Stimulated activated naive CD4-positive, alpha-beta T cell (primary cell): ENCODE data around the gene CCDC141.

ENCODE experiments used
- DNase-seq, 6 experiments: peaks; one replicate each; lab custom pipeline; 2025; lab: John Stamatoyannopoulos, UW

CCDC141 gene

DNA sequence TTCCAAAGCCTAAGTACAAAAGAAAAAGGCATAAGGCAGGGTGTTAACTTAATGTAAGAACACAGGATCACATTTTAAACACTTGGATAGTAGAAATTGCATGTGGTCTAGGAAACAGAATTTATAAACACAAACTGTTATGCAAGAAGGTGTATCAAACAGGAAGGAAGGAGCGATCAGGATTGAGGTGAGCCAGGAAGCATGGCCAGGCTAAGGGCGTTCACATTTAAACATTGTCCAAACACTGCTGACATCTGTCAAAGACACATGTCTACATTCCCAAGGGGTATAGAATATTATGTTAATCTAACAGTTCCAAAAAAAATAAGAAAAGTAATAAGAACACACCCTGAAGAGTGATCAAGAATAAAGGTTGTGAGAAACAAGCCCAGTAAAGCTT is 71.3 kb downstream of the CCDC141 start:
- DNase-seq, result no peak

DNA sequence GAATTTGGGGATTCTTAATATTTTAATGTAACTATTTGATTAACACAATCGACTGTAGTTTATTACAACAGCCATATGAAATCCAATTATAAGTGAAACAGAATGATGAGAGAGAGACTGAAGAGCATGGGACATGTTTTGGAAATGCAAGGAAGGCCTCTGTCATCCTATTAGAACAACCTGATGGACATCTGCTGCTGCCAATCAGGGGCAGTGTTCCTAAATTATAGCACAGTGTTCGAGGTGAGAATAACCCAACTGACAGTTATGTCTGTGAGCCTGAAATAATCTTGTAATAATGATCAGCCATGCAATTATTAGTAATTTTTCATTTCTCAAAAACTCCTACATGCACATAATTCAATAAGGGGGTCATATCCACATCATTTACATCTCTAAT is 73.6 kb downstream of the CCDC141 start:
- no peak for DNase-seq

DNA sequence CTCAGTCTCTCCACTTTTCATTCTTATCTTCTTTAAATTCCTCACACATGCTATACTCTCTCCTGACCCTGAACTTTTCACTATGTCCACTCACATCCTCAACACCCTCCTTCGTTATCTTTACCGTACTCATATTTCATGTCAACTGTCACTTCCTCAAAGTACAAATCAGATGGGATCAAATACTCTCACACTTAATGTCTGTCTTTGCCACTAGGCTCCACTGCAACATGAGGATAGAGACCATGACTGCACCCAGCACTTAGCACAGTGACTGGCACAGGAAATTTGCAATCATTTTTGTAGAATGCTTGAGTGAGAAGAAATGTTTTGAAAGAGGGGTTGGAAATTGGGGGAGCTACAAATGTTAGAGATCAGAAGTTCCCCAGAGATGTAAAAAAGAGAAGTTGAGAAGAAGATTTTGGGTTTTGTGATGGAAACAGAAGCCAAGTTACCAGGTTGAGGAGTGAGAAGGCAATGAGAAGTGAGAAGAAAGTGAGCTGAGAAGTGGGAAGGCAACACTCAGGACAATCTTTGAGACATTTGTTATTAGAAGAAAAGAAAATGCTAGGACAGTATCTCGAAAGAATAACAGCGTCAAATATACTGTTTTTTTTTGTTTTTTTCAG is 87.0 kb downstream of the CCDC141 start:
- peak in 1 of 6 experiments; percentile 1 for DNase-seq

DNA sequence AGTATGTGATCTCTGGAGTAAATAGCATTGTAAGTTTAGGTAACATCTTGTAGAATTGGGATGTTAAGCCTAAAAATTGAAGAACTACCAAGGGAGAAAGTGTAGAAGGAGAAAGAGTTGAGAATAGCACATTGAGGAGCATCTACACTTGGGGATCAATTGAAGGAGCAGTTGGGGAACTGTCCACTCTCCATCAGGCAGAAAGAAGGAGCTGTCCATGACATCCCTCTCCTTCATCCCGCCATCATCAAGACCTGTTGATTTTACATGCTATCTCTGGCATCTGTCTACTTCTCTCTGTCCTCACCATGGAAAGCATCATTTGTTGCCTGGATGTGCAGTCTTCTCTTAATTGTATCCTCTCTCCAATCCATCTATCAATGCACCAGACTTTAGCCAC is 87.8 kb downstream of the CCDC141 start:
- no peak for DNase-seq

GRCh38 chr2:178954049-178954448 is 95.9 kb downstream of the CCDC141 start:
- DNase-seq, result no peak

DNA sequence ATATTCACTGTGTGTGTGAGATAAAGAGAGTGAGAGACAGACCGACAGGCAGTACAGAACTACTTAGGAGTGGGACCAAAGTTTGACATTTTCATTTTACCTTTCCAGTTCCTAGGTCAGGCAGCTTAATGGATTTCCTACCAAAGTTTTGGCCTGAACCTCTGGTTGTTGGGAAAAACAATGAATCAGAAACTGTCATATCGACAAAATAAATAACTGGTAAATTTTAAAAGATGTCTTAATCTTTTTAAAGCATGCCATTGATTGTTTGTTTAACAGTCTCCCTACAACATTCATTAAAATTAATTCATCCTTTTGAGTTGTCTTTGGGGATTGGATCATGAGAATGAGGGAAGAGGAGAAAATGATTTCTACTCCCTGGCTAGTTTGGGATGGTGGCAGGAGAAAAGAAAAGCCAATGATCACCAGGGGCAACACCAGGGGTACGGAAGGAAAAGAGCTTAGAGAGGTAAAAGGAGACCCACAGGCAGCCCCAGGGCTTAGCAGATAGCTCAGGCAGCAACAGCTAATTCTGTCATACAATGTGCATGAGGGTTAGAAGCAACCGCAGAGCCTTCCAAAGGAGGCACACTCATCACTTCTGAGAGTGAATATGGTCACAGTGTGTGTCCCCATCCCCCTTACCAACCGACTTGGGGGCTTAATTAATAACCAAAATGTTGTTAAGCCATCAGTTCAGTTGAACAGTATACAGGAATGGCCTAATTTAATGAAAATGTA is 98.5 kb downstream of the CCDC141 start:
- DNase-seq, result no peak

GRCh38 chr2:178949584-178949983 is 100.4 kb downstream of the CCDC141 start:
- no peak for DNase-seq

DNA sequence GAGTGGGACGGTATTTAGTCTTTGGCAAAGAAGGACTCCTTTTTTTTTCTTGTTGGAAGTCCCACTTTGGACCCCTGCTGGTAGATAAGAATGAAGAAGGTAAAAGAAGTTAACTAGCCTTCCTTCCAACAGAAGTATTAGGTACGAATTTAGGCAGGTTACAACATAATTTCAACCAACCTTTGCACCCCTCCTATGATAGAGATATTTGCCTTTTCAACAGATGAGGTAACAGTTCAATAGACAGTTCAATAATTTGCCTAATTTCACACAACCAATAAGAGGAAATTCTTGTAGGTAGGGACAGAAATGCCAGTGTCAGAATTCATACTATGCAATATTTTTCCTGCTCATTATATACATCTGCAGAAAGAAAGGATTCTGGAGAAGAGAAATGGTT is 100.8 kb downstream of the CCDC141 start:
- no peak for DNase-seq

DNA sequence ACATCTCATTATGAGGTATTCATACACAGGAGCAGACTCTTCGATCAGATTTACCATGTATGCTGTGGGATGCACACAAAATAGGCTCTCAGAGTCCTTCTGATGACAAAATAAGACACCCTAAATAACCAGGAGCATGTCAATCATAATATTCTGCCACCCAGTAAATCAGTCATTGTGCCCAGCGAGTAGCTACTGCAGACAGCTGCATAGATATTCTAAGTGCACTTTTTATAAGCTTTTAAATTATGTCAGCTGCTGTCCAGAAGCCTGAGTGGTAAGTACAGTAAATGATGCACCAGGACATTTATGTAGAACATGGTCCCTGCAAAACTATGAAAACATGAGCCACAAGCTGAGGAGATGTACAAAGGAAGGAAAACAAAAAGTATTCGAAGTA is 102.9 kb downstream of the CCDC141 start:
- DNase-seq, result no peak

GRCh38 chr2:178946494-178946893 is 103.4 kb downstream of the CCDC141 start:
- no peak for DNase-seq

GRCh38 chr2:178943745-178944144 is 106.2 kb downstream of the CCDC141 start:
- DNase-seq, result no peak

DNA sequence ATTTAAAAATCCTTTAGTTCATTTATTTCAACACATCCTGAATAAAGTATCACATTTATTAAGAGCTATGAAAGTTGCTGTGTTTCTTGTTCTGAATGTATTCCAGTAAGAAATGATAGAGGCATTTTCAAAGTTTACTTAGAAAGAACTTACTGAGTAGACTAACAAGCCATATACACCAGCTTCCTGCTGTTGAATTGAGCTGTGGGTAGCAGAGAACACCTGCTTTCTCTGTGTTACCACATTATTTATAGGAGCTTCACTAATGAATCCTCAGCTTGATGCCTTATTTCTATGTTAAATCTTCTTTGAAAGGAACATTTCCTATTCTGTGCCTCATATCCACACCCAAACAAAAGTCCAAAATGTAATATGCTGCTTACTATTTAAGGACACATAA is 115.4 kb downstream of the CCDC141 start:
- no peak for DNase-seq

GRCh38 chr2:178933493-178933892 is 116.4 kb downstream of the CCDC141 start:
- DNase-seq, result no peak

GRCh38 chr2:178928077-178928476 is 121.9 kb downstream of the CCDC141 start:
- DNase-seq, result no peak

DNA sequence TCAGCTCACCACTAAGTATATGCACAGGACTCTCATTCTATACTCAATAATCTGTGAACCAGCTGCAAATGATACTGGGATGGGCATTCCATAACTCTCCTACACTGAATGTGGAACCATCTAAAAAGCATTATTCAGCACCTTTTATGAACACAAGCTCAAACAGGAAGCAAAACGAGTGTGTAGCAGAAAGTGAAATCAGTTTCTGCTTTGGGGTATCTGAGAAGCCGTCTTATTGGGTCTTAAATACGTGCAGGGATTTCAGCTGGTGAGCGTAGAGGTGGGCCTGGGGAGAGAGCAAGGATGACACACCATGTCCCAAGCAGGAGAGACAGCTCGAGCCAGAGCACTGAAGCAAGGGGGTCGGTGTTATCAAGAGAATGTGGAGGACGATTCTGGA is 122.8 kb downstream of the CCDC141 start:
- DNase-seq, result no peak

DNA sequence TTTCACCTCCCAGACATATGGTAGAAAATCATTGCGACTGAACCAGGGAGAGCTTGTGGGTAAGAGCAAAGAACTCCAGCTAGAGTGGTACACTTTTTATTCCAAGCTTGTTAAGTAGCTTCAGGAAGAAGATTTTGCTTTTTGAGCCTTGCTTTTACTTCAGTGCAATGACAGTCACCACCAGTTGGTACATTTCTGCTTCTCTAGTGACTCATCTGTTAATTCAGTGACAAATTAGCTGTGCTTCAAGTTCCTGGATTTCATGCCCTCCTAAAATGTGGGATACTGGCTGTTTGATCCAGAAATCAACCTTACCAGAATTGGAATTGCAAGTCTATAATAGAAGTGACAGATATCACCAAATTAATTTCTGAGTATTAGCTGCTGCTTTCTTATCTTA is 125.1 kb downstream of the CCDC141 start:
- no peak for DNase-seq

DNA sequence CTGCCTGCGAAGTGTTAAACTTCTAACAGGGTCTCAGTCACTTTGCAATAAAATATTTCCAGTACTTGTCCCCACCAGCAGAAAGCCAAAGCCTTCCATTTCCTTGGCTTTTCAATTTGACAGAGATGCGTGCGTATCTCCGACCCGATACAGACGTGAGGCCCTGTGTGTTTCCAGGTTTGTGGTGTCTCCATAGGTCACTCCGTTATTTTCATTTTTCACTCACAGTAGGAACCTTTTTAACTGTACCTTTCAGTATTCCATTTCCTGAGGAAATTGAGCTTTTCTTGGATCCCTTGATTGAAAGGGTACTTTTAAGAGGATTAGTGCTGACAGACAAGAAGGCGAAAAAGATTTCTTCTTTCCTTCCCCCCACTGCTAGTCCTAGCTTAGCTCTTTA is 126.4 kb downstream of the CCDC141 start:
- no peak for DNase-seq

- no peak for DNase-seq
These were observed 128.9 kb downstream of the CCDC141 start for GRCh38 chr2:178920916-178921513.

- no peak for DNase-seq
These were observed 132.4 kb downstream of the CCDC141 start for GRCh38 chr2:178917555-178917954.

GRCh38 chr2:178915423-178916173 is 134.3 kb downstream of the CCDC141 start:
- DNase-seq, result no peak

GRCh38 chr2:178914259-178914849 is 135.6 kb downstream of the CCDC141 start:
- peak; percentile 34 to 66 (median 49) for DNase-seq

GRCh38 chr2:178913049-178913441 is 136.9 kb downstream of the CCDC141 start:
- DNase-seq, result no peak
